CD4-positive, alpha-beta T cell treated with Interleukin-10 for 1 hour (primary cell): ENCODE results near the gene SLC38A9.

Source experiments
- DNase-seq: peaks from one replicate; pipeline ENCODE4 v3.0.0-alpha.2; 2020

SLC38A9 gene

DNA sequence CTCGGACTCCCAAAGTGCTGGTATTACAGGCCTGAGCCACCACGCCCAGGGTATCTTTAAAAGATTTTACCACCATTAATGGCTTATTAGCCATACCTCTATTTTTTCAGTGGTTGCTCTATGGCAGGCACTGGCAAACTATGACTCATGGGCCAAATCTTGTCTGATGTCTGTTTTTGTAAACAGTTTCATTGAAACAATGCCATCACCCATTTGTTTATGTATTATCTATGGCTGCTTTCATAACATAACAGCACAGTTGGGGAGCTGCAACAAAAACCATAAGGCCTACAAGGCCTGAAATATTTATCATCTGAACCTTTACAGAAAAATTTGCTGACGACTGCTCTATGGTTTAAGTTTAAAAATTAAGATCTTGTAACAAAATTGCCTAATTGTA is 66.8 kb downstream of the SLC38A9 start:
- no peak for DNase-seq

DNA sequence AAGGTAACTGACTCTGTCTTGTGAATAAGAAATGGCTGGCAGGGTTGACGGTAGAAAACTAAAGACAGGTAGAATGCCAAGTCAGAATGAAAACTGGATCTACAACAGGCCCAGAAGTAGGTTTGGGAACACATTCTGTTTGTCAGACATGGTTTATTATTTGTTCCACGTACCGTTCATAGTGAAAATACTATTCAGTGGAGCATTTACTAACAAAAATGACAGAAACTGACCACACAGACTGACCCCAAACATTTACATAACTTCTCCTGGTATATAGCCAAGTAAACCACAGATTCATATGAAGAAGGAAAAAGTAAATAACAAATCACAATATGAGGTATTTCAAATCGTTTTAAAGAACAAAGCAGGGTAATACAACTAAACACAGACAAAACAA is 73.7 kb downstream of the SLC38A9 start:
- DNase-seq = no peak

DNA sequence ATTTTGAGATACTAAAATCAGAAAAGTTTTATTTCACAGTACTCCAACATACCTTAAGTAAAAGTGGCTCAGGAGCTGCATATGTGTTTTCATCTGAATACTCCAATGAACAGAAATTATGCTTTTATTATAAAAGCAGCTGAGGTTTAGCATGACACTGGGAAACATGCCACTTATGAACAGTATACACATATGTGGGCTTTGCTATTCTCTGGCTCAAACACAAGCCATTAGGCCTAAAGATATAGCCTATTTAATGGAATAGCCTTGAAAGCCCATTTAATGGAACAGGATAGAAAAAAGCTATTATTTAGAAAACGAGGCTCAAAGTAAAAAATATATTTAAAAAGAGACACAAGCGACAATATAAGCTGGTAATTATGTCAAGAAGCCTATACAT is 74.1 kb downstream of the SLC38A9 start:
- no peak for DNase-seq

DNA sequence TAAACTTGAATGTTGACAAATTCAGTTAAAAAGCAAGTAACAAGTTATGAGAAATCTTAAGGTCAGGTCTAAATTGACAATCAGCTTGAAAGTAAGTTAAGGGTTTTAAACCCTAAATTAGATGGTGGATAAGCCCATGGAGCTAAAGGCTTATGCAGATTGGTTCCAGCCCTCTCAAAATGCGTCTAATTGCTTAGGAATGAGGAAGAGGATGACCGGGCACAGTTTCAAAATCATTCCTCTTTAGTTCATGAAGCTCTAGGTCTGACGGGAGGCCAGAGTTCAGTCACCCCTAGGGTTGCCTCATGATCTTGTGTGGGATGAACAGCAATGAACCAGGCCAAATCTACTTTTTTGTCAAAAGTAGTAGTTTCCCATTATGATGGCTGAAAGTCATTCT is 75.4 kb downstream of the SLC38A9 start:
- DNase-seq = no peak

DNA sequence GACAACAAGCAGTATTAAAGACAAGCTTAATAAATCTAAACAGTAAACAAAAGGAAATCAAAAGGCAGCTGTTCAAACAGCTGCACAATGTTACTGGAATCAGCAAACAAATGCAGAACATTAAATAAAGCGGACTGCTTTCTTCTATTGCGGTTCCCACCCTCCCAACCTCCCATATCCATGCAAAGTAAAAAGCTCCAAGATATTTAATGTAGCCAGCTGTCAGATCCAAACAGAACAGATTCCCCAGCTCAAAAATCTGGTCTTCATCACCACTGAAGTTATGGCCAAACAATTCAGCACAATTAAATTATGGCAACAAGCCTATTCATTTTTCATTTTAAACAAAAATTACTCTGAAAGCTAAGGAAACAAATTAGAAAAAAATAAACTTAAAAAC is 75.9 kb downstream of the SLC38A9 start:
- DNase-seq = no peak

DNA sequence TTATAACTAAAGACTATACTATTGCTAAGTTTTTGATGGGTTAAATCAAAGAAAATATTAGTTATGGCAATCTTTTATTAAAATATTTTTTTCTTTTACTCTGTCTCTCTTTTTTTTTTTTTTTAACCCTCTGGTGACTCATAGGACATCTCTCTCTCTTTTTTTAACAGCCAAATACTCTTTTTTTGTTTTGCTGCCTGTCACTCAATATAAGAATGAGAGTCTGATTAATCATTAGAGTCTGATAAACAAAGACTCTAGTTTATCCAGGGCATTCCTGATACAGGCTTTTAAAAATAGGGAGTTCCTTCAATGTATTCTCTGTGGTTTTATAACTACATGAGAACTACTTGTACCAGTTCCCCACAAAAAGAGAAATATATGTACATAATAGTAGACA is 77.3 kb downstream of the SLC38A9 start:
- DNase-seq = no peak

DNA sequence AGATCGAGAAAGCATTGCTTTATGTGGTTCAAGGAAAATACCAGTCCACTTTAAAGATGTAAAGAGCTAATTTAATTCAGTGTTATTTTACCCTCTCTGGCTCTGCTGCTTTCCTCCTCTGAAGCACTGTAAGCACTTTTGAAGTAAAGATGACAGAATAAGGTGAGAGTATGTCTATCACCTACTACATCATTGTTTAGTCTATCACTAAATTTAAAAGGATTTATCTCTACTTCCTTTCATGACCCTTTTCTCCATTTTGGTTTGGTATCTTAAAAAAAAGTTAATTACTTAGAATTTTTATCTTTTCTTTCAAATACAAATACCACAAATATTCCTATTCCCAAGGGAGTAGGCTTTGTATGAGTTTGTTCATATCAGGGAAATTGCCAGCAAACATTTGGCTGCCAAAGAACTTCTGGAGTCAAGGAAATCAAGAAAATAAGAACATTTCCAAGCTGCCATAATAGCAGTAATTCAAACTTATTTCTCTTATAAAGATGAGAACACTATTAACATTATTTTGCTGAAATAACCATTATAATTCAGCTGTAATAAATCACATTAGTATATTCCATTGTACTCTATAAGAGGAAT is 77.8 kb downstream of the SLC38A9 start:
- DNase-seq = no peak

DNA sequence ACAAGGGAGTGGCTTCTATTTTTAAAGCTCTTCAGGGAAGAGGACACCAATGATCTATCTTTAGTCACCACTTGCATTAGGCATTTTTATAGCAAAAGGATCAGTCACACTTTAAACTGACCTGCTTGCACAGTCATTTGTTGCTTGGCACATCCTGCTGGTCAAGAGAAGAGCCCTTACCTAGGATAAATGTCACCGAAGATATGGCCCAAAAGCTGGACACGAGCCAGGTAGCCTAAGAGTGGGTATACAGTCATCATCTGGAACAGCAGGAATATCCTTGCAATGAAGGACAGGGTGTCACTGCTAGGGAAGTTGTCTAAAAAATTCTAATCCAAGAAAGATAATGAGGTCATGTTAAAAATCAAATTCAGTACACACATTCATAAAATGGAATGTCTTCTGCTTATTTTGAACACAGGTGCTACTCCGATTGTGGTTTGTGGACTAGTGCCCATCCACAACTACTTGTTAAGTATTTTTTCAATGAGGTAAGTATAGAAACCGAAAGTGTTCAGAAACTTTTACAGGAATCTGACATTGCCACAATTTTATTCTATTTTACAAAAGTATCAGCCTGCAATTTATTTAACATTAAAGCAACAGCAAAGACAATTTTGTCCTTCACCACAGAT is 78.4 kb downstream of the SLC38A9 start:
- no peak for DNase-seq

DNA sequence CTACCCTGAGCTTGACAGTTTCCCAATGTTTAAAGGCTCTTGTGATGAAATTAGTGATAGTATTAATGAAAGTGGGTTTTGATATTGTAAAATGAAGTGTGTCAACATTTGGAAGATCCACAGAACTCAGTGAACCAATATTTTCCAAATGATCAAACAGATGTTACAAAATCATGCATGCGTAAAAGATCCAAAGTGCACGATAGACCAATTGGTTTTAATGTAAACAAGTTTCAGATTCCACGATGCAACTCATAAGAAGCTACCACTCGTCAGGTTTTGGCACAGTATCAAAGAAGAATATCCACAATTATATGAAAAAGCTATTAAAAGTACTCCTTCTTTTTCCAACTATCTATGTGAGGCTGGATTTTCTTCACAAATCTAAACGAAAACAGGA is 82.3 kb downstream of the SLC38A9 start:
- no peak for DNase-seq

DNA sequence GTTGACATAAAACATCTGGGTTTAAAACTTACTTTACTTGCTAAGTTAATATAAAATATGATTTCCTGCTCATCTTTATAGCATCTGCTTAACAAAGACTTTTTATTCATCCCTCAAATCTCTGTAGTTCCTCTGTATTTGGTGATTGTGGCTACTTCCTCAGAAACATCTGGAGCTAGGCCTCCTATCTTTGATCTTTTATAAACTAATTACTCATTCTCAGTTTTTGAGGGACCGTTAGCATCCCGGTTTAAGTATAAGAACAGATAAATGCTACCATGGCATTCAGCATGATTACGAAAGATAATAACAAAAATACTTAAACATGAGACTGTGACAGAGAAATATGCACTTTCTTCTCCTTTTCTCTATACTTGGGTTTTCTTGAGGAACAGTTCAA is 85.3 kb downstream of the SLC38A9 start:
- DNase-seq = no peak

DNA sequence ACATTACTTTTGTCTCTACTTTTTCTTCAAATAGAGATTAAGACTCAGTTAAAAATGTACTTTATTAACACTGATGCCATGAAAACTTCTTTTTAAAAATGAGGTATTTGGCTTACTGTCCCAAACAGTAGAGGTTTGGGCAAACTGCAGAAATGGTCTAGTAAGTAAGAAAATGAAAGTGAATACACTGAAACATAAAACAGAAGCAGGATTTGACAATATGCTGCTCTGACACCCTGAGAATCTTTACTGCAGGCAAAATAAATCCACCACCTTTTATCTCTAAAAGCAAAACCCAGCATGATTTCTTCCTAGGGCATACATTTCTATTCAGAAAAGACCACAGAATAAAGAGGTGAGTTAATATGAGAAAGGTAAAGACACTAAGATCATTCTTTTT is 86.2 kb downstream of the SLC38A9 start:
- DNase-seq = no peak

DNA sequence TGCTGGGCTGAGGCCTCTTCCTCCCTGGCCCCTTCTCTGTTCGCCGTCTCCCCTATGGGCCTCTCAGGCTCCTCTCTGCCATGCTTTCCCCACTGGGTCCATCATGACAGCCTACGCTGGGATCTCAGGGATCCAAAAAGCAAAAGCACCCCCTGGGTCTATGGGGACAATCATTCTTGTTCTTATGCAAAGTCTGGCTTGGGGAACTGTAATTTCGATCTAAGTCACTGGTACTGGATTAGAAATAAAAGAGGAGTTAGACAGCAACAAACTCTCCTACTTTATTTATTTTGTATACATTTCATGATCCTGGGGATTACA is 86.6 kb downstream of the SLC38A9 start:
- DNase-seq = no peak

DNA sequence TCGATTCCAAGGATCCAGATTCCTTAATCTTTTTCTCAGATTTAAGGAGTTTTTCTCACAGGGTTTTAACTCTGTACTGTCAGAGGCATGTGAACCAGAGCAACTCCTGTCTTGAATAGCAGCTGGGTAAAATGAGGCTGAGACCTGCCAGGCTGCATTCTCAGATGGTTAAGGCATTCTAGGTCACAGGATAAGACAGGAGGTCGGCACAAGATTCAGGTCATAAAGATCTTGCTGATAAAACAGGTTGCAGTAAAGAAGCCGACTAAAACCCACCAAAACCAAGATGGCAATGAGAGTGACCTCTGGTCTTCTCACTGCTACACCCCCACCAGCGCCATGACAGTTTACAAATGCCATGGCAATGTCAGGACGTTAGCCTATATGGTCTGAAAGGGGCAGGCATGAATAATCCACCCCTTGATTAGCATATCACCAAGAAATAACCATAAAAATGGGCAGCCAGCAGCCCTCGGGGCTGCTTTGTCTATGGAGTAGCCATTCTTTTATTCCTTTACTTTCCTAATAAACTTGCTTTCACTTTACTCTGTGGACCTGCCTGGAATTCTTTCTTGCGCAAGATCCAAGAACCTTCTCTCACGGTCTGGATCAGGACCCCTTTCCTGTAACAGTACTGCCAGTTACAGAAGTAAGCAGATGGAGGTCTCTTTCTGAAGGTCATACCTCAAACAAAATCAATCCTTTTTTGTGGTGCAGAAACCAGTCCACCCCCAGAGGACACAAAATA is 87.1 kb downstream of the SLC38A9 start:
- no peak for DNase-seq

DNA sequence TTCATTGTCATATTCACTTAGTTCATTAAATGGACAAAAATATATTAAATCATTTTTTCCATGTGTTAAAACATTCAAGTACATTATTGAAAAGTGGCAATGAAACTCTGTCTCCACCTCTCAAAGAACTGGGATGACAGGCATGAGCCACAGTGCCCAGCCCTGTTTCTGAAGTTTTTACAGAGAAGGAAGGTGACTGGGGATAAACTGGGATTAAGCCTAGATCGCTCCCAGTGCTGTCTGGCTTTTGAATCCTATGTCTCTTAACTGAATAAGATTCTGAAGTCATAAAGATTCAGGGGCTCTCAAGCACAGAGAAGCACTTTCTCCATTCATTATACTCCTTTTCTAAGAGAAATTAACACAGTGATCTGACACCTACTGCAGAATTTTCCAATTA is 88.3 kb downstream of the SLC38A9 start:
- no peak for DNase-seq

DNA sequence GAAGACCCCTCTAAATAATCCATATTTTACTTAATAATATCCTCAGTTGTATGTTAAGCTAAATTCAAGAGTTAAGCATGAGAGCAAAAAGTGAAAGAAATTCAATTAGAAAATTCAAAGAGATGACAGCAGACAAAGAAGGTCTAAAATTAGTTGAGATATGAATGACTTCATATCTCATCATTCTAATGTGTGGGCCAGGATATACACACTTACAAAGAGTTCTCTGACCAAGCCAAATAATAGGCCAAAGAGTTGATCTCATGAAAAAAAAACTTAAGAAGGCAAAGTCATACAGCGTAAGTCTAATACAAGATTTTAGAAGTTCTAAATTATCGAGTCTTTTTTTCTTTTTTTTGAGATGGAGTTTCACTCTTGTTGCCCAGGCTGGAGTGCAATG is 89.7 kb downstream of the SLC38A9 start:
- no peak for DNase-seq

DNA sequence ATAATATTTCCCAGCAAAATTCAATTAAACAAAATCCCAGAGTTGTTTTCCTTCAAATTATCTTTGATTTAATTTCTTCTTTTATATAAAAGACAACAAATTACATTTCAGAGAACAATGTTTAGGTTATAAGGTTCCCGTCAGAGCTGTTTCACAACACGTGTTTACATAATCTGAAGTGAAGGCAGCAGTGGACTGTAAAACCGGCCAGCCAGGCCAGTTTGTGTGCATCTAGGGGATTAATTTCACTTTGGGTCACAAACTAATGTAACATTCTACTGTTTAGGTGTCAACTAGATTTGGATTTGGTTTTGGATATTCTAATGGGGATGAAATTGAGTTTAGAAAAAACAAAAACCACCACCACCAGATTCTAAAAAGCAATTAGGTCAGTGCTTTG is 90.9 kb downstream of the SLC38A9 start:
- no peak for DNase-seq

DNA sequence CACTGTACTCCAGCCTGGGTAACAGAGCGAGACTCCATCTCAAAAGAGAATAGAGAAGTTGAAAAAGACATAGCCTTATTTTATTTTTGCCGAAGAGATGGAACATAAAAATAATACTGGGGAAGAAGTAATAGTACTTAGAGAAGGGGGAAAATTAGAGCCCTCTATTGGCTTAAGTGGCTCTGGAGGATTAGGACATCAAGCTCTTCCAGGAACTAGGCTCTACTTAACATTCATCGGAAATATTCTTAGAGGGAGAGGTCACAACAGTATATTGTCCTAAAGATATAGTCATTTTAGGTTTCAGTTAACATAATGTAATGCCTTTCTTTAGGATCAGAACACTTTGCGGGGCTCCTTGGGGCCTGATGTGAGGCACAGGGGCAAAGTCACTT is 91.4 kb downstream of the SLC38A9 start:
- DNase-seq = no peak

DNA sequence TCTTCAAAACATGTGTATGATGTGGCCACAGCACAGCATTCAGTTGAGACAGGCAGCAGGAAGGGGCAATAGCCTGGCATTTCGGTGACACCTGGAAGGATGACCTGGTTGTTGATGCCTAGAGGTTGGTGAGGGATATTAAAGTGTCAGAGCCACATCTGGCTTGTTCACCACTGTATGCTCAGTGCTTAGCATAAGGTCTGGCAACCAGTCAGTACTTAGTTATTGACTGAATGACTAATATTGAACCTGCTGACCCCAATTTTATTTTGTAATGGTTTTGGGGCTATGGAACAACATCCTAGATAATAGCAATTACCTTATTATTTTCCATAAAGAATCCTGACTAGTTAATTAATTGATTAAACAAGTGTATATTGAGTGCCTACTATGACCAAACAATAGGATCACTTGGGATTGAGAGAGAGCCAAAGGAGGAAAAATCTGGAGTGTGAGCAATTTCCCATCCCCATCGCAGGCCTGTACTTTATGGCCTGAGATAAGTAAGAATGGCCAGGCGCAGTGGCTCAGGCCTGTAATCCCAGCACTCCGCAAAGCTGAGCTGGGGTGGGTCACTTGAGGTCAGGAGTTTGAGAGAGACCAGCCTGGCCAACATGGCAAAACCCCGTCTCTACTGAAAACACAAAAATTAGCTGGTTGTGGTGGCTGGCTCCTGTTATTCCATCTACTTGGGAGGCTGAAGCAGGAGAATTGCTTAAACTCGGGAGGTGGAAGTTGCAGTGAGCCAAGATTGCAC is 91.9 kb downstream of the SLC38A9 start:
- DNase-seq = no peak

DNA sequence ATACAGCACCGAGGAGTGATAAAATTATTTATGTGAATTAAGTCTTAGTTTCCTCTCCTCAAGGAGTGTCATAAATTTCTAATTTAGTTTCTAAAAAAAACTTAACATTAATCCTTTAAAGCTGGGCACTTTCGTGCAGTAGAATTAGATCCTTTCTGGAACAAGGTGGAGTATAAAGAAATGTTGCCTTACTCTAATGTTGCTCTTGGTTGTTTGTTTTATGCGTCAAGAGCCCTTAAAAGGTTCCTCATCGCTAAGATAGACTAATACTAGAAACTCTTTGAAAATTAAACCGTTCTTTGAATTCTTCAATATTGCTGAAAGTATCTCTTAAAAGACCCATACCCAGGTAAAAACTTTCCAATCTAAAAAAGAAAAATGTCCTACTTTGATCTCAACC is 93.8 kb downstream of the SLC38A9 start:
- DNase-seq = no peak

DNA sequence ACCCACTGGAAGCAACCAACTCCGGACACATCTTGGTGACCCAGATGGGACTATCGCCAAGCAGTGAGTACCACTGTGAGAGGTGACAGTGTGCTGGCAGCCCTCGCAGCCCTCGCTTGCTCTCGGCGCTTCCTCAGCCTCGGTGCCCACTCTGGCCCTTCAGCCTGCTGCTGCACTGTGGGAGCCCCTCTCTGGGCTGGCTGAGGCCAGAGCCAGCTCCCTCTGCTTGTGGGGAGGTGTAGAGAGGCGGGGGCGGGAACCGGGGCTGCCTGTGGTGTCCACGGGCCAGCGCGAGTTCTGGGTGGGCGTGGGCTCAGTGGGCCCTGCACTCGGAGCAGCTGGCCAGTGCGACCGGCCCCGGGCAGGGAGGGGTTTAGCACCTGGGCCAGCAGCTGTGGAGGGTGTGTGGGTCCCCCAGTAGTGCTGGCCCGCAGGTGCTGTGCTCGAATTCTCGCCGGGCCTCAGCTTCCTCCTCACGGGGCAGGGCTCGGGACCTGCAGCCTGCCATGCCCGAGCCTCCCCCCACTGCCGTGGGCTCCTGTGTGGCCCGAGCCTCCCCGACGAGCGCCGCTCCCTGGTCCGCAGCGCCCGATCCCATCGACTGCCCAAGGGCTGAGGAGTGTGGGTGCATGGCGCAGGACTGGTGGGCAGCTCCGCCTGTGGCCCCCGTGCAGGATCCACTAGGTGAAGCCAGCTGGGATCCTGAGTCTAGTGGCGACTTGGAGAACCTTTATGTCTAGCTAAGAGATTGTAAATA is 98.8 kb downstream of the SLC38A9 start:
- no peak for DNase-seq

DNA sequence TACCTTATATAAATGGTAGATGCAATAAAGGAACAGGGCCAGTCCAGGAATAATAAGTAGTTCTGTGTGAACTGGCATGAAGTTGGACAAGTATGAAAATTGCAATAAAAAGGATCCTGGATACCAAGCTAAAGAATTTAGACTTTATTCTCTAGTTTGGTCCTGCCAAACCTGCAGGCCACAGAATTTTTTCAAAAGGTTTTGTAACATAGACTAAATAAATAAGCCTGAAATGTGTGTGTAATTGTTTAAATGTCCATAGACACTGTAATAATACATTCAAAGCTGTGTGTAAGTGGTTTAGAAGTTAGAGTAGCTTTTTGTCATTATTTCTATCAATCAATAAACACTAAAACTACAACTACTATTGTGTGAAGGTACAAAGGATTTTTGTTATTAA is 101.6 kb downstream of the SLC38A9 start:
- no peak for DNase-seq

DNA sequence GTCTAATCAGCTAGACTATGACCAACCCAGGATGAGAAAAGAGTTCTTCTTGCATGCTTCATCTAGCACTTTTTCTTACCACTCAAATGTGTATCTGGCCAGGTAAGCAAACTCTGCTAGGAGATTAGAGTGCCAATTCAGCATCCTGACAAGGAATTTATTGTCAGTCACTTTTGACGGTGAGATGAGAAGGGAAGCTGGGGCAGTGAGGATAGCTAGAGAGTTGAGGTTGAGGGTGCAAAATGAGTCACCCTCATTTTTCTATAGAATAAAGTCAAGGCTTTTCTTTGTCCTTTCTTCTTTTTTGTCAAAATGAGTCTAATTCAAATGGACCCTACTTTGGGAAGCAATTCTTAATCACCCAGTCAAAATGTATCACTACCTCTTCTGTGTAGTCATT is 102.7 kb downstream of the SLC38A9 start:
- DNase-seq = no peak
